T47D (cell line): ENCODE measurements around the gene PRKCD.

Source experiments
- DNase-seq, 2 experiments: peaks; one replicate each; pipeline versions ENCODE4 v3.0.0 to v3.0.0-alpha.2; 2011 to 2012; ENCODE audit warnings: low read depth in 1 of 2, low spot score in 1 of 2
- JUND ChIP-seq: IDR thresholded peaks from 2 replicates; pipeline ENCODE4 v1.6.1; 2012; ENCODE audit warnings: low read depth
- in situ Hi-C: cut with HindIII; loops from 2 replicates; pipeline ENCODE4 v1.10.0; 2016; ENCODE audit warnings: low sequenced_read_pairs, low pct_unique_long_range_greater_than_20kb

PRKCD gene

DNA sequence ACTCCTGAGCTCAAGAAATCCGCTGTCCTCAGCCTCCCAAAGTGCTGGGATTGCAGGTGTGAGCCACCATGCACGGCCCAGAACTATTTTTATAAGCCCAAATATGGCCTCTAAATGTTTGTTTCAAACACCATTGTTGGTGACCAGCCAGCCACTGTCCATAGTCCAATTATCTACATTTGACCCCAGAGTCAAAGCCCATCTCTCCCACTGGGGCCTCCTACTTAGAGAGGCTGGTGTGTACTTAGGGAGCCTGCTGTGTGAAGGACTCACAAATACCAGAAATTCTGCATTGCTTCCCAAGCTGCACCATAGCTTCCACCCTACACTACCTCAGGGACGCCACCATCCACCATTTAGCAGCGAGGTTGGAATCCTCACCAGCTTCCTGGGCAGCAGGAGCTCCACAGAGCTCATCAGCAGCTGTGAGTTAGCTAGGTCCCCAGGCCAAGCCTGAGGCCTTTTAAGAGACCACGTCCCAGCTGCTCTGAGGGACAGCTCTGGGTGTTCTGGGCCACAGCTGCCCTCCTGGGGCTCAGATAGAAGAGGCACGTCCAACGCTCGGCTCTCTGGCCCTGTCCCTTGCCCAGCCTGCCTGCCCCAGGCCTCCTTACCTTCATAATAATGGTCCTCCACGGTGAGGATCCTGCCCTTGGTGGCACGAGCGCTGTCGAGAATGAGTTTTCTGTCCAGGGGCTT is 65.3 kb downstream of the PRKCD start:
- in situ Hi-C loops: no loop called here
- TF ChIP-seq JUND: no peak
- no peak for DNase-seq

DNA sequence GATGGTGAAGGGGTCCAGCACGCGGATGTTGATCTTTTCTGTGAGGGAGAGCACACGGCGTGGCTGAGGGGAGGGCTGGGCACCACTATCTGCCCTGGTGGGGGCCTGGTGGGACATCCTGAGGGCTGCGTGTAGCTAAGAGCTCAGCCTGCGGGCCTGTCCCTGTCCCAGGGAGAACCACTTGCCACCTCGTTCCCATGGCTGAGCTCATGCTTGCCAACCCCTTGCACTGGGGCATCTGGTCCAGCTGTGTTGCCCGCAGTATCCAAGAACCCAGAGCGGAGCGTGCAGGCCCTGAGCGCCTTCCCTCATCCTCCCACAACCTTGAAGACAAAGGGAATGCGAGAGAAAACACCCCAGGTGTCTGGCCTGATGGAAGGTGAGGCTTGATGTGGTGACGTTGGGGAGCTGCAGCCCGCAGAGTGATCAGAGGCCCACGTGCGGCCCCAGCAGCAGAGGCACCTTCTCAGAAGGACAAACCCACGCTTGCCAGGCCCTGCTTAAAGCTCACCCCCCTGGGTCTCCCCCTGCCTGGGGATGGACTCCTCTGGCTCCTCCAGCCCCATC is 65.9 kb downstream of the PRKCD start:
- in situ Hi-C loops: no loop called here
- DNase-seq: no peak
- no peak for TF ChIP-seq JUND

DNA sequence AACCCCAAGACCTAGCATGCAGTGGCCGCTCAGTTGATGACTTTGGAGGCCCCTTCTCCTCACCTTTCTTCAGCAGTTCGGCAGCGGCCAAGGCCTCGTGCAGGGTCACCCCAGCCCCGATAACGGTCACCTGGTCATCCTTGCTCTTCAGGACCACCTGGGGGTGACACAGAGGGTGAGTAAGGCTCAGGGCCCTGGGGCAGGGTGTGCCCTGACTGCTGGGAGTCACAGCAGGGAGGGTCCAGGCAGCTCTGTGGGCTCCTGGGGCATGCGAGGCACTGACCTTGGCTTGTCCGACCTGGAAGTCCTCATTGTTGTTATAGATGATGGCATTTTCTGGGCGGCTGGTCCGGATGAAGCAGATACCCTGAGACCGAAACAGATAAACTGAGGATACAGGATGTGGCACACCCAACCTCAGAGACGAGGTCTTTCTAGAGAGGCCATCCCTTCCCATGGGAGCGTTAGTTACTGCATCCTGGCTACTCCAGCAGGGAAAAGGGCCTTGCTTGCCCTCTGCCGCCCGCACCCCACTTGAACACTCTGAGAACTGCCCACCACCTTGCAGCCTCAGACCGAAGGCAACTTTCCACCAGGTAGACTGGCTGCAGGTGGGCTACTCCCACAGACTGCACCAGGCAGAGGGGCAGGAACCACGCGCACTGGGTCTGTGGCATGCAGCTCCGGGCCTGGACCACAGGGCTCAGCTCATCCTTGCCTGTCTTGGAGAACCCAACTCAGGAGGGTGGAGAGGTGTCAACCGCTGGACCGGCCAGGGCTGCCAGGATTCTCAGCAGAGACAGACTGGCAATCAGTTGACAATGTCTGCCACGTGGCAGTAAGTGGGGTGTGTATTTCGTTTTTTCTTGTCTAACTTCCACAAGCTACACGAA is 67.2 kb downstream of the PRKCD start:
- DNase-seq: no peak
- TF ChIP-seq JUND: no peak
- in situ Hi-C loops: no loop called here

DNA sequence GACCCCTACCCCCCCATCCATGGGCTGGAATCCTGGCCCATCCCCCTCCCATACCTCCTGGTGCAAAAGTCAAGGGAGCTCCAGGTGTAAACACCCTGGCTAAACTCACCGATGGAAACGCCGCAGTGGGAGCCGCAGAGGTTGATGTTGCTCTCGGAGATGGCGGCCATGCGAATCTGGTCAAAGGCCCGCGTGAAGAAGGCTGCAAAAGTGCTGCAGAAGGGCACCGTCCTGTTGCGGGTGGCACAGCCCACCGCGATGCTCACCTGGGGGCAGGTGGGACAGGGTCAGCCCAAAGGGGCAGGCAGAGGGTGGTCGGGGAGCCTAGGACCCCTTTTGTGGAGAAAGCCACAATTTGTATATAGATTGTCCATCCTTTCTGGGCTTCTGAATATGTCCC is 68.2 kb downstream of the PRKCD start:
- no peak for DNase-seq
- TF ChIP-seq JUND: no peak
- in situ Hi-C loops: no loop called here

DNA sequence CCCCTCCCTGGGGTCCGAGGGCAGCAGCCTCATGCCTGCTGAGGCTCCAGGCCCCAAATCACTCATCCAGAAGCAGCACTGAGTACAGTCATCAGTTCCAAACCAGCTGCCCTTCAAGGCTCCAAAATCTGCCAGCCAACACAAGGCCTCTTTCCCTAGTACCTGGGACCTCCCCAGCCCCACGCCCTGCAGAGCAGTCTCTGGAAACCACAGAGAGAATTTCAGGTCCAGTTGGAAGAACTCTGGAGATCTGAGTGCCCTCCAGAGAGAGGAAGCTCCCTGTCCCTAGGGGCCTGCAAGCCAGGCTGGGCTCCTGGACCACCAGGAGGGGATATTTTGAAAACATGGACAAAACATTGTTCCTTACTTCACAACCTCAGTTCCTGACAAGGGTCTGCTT is 68.6 kb downstream of the PRKCD start:
- DNase-seq: no peak
- in situ Hi-C loops: no loop called here
- no peak for TF ChIP-seq JUND

DNA sequence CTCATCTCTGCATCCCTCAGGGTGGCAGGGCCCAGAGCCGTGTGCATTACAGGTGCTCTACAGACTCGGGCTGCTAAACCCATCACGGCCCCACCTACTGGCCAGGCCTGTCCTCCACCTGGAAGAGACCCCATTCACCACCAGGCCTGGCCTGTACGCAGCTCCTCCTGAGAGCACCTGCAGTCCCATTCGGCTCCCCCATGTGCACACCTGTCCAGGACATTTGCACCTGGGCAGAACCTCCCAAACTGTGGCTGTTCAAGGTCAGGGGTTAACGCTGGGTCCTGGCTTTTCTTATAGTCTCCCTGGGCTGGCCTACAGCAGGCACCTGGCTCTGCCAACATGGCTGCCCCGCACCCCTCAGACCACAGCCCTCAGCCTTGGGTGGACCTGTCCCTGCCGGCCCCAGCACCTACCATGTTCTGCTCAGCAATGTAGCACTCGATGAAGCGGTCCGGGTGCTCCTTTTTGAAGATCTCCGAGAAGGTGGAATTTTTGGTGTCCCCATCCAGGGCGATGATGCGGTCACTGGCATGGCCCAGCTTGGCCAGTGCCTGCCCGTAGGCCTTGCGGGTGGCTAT is 69.1 kb downstream of the PRKCD start:
- in situ Hi-C loops: no loop called here
- no peak for TF ChIP-seq JUND

DNA sequence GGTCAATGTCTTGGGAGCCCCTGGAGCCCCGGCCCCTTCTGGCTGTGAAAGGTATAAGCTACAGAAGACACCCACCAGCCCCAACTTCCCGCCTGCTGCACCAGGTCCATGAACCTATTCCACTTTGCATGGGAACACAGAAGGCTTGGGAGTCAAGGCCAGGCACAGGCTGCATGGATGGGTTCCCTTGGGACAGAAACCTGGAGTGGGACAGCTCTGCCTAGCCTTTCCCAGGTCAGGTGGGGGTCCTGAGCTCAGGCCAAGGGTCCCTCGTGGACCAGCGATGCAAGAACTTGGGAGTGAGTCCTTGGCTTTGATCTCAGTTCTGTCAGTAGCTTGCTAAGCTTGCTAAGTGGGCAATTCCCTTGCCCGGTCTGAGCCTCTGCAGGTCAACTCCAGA is 69.8 kb downstream of the PRKCD start:
- no peak for DNase-seq
- TF ChIP-seq JUND: no peak
- in situ Hi-C loops: no loop called here

More for the DNA sequence above, 69.1 kb downstream of the PRKCD start:
- no peak for DNase-seq

DNA sequence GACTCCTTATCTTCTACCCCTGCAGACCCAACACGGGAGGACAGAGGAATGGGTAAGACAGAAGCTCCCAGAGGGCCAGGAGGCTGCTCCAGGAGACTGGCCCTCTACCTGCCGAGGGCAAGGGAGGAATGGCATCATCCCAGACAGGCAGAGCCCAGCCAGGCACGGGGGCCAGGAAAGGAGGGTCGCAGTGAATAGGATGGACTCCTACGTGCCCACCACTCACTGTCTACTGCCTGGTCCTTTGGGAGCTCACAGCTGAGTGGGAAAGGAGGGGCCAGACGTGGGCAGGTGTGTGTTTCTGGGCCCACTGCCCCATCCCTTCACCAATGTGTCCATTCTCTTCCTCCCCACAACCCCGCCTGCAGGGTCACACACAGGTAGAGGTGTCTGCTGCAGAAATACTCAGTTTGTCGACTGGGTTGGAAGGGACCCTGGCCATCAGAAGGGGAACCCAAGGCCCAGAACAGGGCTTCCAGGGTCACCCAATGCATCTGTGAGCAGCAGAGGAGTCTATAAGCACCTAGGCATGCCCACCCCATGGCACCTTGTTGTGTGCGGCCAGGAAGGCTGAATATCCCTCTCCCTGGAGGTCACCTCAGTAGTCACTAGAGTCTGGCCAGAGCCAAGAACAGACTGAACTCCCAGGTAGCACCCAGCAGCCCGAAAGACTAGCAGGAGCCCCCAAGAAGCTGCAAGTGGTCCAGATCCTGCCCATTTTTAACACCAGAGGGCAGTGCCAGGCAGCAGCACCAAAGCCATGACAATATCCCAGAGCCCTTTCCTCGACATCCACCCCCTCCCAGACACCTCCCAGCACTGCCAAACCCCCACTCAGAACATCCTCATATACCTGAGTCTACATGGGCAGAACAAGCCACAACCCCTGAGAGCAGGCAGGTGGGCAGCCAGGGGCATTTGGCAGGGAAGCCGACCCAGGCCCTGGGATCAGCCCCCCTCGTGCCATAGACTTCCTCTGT is 70.8 kb downstream of the PRKCD start:
- no peak for TF ChIP-seq JUND
- DNase-seq: no peak
- in situ Hi-C loops: no loop called here

DNA sequence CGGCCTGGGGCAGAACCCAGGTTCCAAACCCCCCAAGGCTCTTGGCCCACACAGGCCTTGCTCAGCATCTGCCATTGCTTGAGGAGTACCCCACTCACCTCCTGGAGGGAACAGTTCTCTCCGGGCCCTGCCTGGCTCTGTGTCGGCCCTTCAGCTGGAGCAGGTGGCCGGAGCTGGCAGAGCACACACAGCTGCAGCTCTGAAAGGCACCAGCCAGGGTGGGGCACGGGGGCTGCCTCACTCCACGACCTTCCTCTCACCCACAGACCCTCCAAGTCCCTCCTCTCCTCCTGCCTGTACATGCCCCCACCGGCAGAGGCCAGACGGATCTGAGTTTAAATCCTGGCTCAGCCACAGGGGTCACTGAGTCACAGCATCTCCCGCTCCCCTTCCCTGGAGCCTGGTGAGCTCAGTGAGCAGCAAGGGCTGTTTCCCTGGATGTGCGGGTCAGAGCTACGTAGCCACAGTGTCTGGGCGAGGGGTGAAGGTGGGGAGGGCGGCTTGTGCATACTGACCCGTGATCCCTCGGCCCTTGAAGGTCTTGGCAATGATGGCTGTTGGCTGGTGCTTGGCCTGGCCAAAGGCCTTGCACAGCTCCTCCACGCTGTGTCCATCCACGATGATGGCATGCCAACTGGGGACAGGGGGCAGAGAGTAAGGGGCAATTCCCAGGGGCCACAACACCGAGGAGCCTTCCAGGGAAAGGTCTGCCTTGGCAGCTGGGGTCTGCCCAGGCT is 71.8 kb downstream of the PRKCD start:
- in situ Hi-C loops: no loop called here
- DNase-seq: no peak
- no peak for TF ChIP-seq JUND

DNA sequence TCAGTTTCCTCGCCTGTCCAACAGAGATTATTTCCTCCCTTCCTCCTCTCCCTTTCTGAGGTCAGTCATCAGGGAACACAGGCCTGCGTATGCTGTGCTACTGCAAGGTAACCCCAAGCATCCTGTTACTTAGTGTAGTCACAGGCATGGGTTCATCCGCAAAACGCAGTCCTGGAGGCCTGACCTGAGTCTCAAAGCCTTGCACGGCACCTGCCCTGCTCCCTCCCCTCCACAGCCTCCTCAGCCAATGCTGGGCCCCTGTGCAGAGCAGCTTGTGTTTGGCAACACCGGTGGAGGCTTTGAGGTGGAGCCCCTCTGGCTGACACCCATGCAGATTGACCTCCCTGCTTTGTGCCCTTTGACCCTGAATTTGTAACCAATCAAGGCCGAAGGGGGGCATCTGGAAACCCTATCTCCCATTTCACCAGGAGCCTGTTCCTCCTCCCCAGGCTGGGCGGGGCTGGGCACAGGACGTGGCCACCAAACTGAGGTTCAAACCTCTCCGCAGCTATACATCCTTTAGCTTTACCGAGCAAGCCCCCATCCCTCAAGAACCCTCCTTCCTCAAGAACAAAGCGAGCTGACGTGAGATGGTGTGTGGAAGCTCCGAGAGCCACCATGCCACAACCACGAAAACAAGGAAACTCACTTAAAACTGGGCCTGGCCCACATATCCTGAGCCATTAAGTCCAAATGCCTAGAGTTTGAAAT is 73.3 kb downstream of the PRKCD start:
- no peak for TF ChIP-seq JUND
- in situ Hi-C loops: no loop called here
- no peak for DNase-seq

DNA sequence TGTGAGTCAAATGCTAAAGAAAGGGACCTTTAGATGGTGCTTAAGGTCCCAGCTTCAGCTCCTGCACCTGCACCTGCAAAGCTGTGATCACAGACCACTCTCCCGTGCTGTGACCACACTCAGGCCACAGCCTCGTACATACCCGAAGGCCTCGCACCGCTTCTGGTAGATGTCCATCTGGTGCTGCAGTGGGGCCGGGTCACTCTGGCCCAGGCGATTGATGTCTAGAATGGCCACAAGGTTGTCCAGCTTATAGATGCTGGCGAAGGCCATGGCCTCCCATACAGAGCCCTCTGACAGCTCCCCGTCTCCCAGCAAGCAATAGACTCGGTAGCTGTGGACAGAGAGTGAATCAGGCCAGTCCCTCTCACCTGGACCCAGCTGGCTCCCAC is 73.8 kb downstream of the PRKCD start:
- TF ChIP-seq JUND: no peak
- DNase-seq: no peak
- in situ Hi-C loops: no loop called here
